GM23248 (cell line): ENCODE measurements around the gene RHPN2. TPM values are rescaled to one million over a fixed set of nuclear protein-coding genes. Genes with fewer than 3 reads are reported as not detected.

Source experiments
- DNase-seq: peaks from one replicate; pipeline ENCODE4 v3.0.0-alpha.2; 2015
- H2AFZ ChIP-seq: fragments of 200-600 bp; sonication (generic); 2 replicates; pipeline ENCODE4 v1.6.1; 2016; ENCODE audit warnings: antibody characterized with exemption
- H3F3A ChIP-seq: fragments of 200-600 bp; sonication (generic); 2 replicates; pipeline ENCODE4 v1.6.1; 2016; ENCODE audit warnings: mild to moderate bottlenecking, antibody characterized with exemption, mixed run types; ENCODE audit not compliant: insufficient read depth
- H3K27ac ChIP-seq: fragments of 200-600 bp; sonication (generic); 2 replicates; pipeline ENCODE4 v1.5.1; 2016; ENCODE audit warnings: mild to moderate bottlenecking
- H3K27me3 ChIP-seq: fragments of 200-600 bp; sonication (generic); replicated peaks from 2 replicates; pipeline ENCODE4 v1.6.1; 2016; ENCODE audit warnings: mild to moderate bottlenecking; ENCODE audit not compliant: insufficient read depth
- H3K36me3 ChIP-seq: fragments of 200-600 bp; sonication (generic); 2 replicates; pipeline ENCODE4 v1.6.1; 2016; ENCODE audit warnings: low read depth, mild to moderate bottlenecking
- H3K4me1 ChIP-seq: fragments of 200-600 bp; sonication (generic); 2 replicates; pipeline ENCODE4 v1.6.1; 2016; ENCODE audit warnings: mild to moderate bottlenecking; ENCODE audit not compliant: insufficient read depth
- H3K4me2 ChIP-seq: fragments of 200-600 bp; sonication (generic); one replicate; pipeline ENCODE4 v1.6.1; 2016; ENCODE audit warnings: mild to moderate bottlenecking; ENCODE audit not compliant: unreplicated experiment
- H3K4me3 ChIP-seq: fragments of 200-600 bp; sonication (generic); 2 replicates; pipeline ENCODE4 v1.5.1; 2016; ENCODE audit warnings: mild to moderate bottlenecking
- H3K79me2 ChIP-seq: fragments of 200-600 bp; sonication (generic); 2 replicates; pipeline ENCODE4 v1.6.1; 2016; ENCODE audit warnings: mild to moderate bottlenecking; ENCODE audit not compliant: insufficient read depth
- H3K9ac ChIP-seq: fragments of 200-600 bp; sonication (generic); 2 replicates; pipeline ENCODE4 v1.6.1; 2016; ENCODE audit warnings: mild to moderate bottlenecking
- H3K9me2 ChIP-seq: fragments of 200-600 bp; sonication (generic); 2 replicates; pipeline ENCODE4 v1.6.1; 2016; ENCODE audit warnings: mixed run types, mild to moderate bottlenecking, moderate library complexity; ENCODE audit not compliant: insufficient read depth
- H3K9me3 ChIP-seq: fragments of 200-600 bp; sonication (generic); one replicate; pipeline ENCODE4 v1.6.1; 2017; ENCODE audit warnings: low read depth
- H4K20me1 ChIP-seq: fragments of 200-600 bp; sonication (generic); 2 replicates; pipeline ENCODE4 v1.6.0; 2016; ENCODE audit not compliant: insufficient read depth
- EZH2 ChIP-seq: fragments of 200-600 bp; sonication (generic); IDR thresholded peaks from 2 replicates; pipeline ENCODE4 v1.6.1; 2018; ENCODE audit warnings: antibody characterized with exemption, mild to moderate bottlenecking; ENCODE audit not compliant: insufficient read depth, poor library complexity, severe bottlenecking
- EZH2phosphoT487 ChIP-seq: fragments of 200-600 bp; sonication (generic); IDR thresholded peaks from 2 replicates; pipeline ENCODE4 v1.6.1; 2018; ENCODE audit warnings: antibody characterized with exemption, moderate library complexity, mild to moderate bottlenecking, low read depth; ENCODE audit not compliant: insufficient read depth
- WGBS, 2 experiments: methylation state at CpG; one replicate each; pipeline ENCODE4 v1.1.6; 2015 to 2017; ENCODE audit warnings: low lambda C conversion rate in 2 of 2, low coverage in 1 of 2; ENCODE audit errors: missing lambda C conversion rate in 2 of 2; 5-methylcytosine and 5-hydroxymethylcytosine counted together
- in situ Hi-C: fragments of 300-500 bp; cut with MboI; formaldehyde crosslinking; loops from 2 replicates; pipeline ENCODE4 v1.15.0; 2020
- polyA plus RNA-seq: library from polyadenylated mRNA; unstranded; fragments of >200 nt; fragmentation: Nextera tagmentation; extraction: Ambion mirVana; gene quantifications from 2 replicates; pipeline ENCODE4 v1.2.1, GENCODE V29; 2016
- total RNA-seq: library from RNA; depleted of rRNA; stranded (reverse); fragments of >200 nt; shearing (Covaris generic); gene quantifications from 2 replicates; pipeline ENCODE4 v1.2.3, GENCODE V29; 2014

RHPN2 gene
- total and polyA plus RNA-seq, 2 experiments from 2014 or later: 1.3 to 1.5 TPM

DNA sequence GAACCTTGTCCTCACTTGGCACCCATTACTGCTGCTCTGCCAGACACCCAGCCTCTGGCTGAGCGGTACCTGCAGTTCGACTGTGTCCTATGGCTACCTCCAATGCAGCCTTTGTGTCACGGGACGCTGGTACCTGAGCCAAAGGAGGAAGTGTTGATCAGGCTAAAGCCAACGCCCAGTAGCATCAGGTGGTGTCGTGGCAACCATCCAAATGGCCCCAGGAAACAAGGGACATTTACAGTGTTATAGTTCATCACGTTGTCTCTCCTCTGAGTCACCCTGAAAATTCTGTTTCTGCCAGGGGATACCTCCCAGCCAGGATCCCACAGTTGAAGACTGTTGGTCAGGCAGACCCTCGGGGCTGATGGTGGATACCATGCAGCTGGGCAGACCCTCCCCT, 10.1 kb downstream of the RHPN2 start:
- Histone ChIP-seq H3K9ac (no peak overlapping the region), H4K20me1 (no peaks in the 10 kb centered on the region), H3K27ac (no peak overlapping the region), H3K36me3 (no peaks in the 10 kb centered on the region), H3K9me2 (no peaks in the 10 kb centered on the region), H2AFZ (no peak overlapping the region), H3K9me3 (no peaks in the 10 kb centered on the region), H3K27me3 (no peaks in the 10 kb centered on the region), H3K79me2 (no peaks in the 10 kb centered on the region), H3F3A (no peaks in the 10 kb centered on the region), H3K4me2 (no peak overlapping the region), H3K4me3 (no peak overlapping the region), H3K4me1 (0 out of 2 replicates have a peak, but pooled peaks cover 11% of the 10 kb centered on the region)
- TF ChIP-seq EZH2phosphoT487 (no peak), EZH2 (no peak)
- in situ Hi-C loops: no loop called here
- 73 to 77% methylated on average over 8 of the region's 8 CpGs for WGBS, 2 experiments
- no peak for DNase-seq

DNA sequence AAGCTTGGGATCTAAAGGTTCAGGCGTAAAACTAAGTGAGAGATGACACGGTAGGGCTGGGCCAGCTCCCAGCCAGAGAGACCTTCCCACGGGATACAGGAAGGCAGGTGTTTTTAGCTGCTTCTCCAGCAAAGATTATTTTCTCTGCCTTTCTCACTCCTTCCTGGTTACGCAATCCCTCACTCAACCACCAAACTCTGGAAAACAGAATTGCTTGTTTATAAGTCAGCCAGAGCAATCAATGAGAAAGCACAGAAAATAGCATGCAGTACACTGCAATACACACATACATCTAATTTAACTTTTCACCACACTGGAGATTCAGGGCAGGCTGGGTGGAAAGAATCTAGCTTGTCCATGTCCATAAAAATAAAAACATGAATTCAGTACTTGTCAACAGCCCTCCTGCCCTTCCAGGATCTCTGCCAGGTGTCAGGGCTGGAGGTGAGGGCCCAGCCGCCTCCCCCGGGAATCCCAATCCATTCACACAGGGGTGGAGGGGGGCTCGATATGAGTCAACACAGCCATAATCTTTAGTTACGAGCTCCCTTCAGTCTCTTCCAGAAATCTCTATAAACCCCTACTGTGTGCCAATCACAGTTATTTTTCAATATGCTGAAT, 12.2 kb downstream of the RHPN2 start:
- H2AFZ ChIP-seq: no peak overlapping the region
- H3K9me3 ChIP-seq: no peaks in the 10 kb centered on the region
- in situ Hi-C loops: no loop called here
- 61 to 62% methylated on average over 8 of the region's 8 CpGs for WGBS, 2 experiments
- H3K4me2 ChIP-seq: no peak overlapping the region
- no peaks in the 10 kb centered on the region for H3K27me3 ChIP-seq
- TF ChIP-seq EZH2 (no peak), EZH2phosphoT487 (no peak)
- no peak overlapping the region for H3K9ac ChIP-seq
- no peaks in the 10 kb centered on the region for H3K79me2 ChIP-seq
- H3F3A ChIP-seq: no peaks in the 10 kb centered on the region
- no peak overlapping the region for H3K27ac ChIP-seq
- H3K4me1 ChIP-seq: 0 out of 2 replicates have a peak, but pooled peaks cover 11% of the 10 kb centered on the region
- DNase-seq: peak; percentile 69
- H4K20me1 ChIP-seq: no peaks in the 10 kb centered on the region
- no peaks in the 10 kb centered on the region for H3K36me3 ChIP-seq
- no peaks in the 10 kb centered on the region for H3K9me2 ChIP-seq
- no peak overlapping the region for H3K4me3 ChIP-seq

DNA sequence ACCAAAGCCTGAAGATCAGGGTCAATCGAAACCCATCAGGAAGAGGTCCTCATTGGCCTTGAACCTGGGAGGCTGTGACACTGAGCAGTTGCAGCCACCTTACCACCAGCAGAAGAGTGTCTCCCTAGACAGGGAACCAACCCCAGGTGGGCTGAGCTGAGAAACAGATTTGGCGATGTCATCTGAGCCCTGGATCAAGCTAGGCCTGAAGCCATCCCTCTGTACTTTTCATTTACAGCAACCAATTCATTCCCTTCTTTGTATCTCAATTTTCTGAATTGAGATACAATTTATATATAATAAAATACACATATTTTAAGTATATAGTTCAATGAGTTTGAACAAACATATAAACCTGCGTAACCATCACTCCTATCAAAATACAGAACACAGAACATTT, 14.6 kb downstream of the RHPN2 start:
- in situ Hi-C loops: no loop called here
- 94% methylated on average over 3 of the region's 3 CpGs for WGBS, 2 experiments
- Histone ChIP-seq H3K4me3 (no peak overlapping the region), H3K9ac (no peak overlapping the region), H3K27me3 (no peaks in the 10 kb centered on the region), H3K9me2 (no peaks in the 10 kb centered on the region), H3K36me3 (no peaks in the 10 kb centered on the region), H3F3A (no peaks in the 10 kb centered on the region), H3K4me2 (no peak overlapping the region), H2AFZ (no peak overlapping the region), H3K9me3 (no peaks in the 10 kb centered on the region), H3K4me1 (0 out of 2 replicates have a peak, but pooled peaks cover 5% of the 10 kb centered on the region), H4K20me1 (no peaks in the 10 kb centered on the region), H3K27ac (no peak overlapping the region), H3K79me2 (no peaks in the 10 kb centered on the region)
- DNase-seq: no peak
- TF ChIP-seq EZH2 (no peak), EZH2phosphoT487 (no peak)

DNA sequence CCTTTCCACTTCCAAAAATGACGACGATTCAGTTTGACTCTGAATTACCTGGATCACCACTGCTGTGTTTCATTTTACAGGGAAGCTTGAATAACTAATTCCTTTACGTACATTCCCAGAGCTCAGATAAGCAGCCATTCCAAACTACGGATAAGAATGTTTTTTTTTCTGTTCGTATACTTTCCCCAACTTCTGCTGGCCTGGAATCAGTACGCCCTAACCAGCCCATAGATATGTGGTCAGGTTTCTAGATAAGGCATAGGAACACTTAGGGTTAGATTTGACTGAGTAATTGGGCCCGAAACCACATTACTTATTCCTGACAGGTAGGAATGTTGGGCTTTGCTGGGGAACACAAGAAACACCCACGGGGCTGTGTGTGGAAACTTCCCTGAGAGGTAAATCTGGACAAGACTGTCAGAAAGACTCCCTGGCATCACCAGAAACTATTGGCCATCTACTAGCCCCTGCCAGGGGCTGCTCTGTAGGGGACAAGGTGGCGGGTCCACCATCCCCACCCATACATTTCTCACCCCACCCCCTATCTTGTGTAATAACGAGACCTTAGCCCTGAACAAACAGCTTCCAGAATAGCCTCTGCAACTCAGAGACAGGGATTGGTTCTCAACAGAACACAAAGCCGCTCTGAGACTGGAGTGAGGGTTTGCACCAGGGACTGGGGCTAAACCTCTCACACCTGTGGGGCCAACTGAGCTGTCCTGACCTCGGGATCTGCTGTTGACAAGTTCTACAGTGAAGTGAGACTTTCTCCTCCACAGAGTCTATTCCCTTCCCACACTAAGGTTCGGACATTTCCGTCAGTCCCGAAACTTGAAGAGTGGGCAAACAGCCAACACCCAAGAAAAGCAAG, 15.6 kb downstream of the RHPN2 start:
- no peak overlapping the region for H3K4me3 ChIP-seq
- H3K79me2 ChIP-seq: no peaks in the 10 kb centered on the region
- TF ChIP-seq EZH2phosphoT487: no peak
- no peak for TF ChIP-seq EZH2
- no peaks in the 10 kb centered on the region for H3K36me3 ChIP-seq
- no peaks in the 10 kb centered on the region for H3K9me3 ChIP-seq
- no peak overlapping the region for H3K27ac ChIP-seq
- H3F3A ChIP-seq: no peaks in the 10 kb centered on the region
- H3K27me3 ChIP-seq: no peaks in the 10 kb centered on the region
- H3K9ac ChIP-seq: no peak overlapping the region
- no peak overlapping the region for H3K4me2 ChIP-seq
- in situ Hi-C loops: no loop called here
- WGBS, 2 experiments: 60 to 63% methylated on average over 14 to 15 of the region's 15 CpGs
- DNase-seq: no peak
- no peak overlapping the region for H2AFZ ChIP-seq
- 0 out of 2 replicates have a peak, but pooled peaks cover 5% of the 10 kb centered on the region for H3K4me1 ChIP-seq
- H4K20me1 ChIP-seq: no peaks in the 10 kb centered on the region
- H3K9me2 ChIP-seq: no peaks in the 10 kb centered on the region
